Measurements from ENCODE around the gene BRF1. TPM values are rescaled to one million over a fixed set of nuclear protein-coding genes. Genes with fewer than 3 reads are reported as not detected.

Gene BRF1
- total RNA-seq, 4 donors from 2014 or later: 77.6 to 114 (median 99.5) TPM

DNA sequence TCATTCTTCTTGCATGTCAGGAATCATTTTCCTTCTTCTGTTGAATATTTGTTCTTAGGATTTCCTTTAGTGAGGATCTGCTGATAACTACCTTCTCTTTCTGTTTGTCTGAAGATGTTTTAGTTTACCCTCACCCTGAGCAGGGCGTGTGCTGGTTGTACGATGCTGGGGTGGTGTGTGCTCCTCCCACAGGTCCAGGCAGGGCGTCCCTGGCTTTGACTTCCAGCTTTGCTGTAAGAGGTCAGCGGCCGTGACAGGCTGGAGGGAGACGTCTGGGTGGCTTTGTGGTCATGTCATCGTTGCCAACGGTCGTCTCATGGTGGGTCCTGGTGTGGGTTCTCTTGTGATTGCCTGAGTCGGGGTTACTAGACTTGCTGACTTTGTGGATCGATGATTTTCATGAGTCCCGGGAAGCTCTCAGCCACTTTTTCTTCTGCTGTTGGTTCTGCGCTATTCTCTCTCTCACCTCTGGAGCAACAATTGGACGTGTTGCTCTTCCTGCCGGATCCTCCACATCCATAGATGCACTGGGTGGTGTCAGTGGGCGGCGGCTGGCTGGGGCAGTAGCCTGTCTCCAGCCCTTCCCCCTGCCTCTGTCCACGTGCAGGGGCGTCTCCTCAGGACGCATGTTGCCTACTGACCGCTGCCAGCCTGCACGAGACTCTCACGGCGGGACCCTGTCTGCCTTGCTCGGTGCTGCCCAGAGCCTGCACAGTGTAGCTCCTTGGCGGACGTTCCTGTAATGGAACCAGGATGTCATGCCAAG, 22.2 kb upstream of the BRF1 start:
- 67 to 73% methylated on average over 17 to 27 of the region's 27 CpGs for WGBS, 2 donors
- Histone ChIP-seq H3K27ac (peak overlapping the region in 2 of 4 donors; percentile 13 to 38), H3K36me3 (no peaks in the 10 kb centered on the region), H3K4me1 (peaks cover 0 to 53% (median 12%) of the 10 kb centered on the region in 4 donors), H3K4me3 (no peak overlapping the region), H3K9me3 (no peaks in the 10 kb centered on the region), H3K27me3 (no peaks in the 10 kb centered on the region)
- no peak for DNase-seq (ENCODE audit: low spot score in 2 of 2)
- TF ChIP-seq, protein P1, sequence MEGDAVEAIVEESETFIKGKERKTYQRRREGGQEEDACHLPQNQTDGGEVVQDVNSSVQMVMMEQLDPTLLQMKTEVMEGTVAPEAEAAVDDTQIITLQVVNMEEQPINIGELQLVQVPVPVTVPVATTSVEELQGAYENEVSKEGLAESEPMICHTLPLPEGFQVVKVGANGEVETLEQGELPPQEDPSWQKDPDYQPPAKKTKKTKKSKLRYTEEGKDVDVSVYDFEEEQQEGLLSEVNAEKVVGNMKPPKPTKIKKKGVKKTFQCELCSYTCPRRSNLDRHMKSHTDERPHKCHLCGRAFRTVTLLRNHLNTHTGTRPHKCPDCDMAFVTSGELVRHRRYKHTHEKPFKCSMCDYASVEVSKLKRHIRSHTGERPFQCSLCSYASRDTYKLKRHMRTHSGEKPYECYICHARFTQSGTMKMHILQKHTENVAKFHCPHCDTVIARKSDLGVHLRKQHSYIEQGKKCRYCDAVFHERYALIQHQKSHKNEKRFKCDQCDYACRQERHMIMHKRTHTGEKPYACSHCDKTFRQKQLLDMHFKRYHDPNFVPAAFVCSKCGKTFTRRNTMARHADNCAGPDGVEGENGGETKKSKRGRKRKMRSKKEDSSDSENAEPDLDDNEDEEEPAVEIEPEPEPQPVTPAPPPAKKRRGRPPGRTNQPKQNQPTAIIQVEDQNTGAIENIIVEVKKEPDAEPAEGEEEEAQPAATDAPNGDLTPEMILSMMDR (IDR thresholded peaks at IDR 0.05): no peak
- TF ChIP-seq POLR2A (IDR thresholded peaks at IDR 0.05): no peak
- TF ChIP-seq EP300 (IDR thresholded peaks at IDR 0.05): no peak

DNA sequence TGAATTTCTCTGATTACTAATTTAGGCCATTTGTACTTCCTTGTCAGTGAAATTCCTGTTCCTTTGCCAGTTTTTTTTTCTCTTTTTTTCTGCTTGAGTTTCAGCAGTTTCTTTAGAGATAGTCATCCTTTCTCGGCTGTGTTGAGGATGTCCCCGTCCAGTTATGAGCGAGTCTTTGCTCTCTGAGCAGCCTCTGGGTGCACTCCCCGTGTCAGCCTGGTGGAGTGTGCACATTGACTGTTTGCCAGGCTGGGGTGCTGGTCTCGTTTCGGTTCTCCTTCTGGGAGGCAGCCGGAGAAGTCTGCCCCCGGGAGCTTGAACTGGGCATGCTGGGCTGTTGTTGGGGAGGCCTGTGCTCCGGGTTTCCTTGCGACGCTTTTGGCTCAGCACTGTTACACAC, 16.7 kb upstream of the BRF1 start:
- H3K4me1 ChIP-seq: peaks cover 0 to 44% (median 30%) of the 10 kb centered on the region in 4 donors

DNA sequence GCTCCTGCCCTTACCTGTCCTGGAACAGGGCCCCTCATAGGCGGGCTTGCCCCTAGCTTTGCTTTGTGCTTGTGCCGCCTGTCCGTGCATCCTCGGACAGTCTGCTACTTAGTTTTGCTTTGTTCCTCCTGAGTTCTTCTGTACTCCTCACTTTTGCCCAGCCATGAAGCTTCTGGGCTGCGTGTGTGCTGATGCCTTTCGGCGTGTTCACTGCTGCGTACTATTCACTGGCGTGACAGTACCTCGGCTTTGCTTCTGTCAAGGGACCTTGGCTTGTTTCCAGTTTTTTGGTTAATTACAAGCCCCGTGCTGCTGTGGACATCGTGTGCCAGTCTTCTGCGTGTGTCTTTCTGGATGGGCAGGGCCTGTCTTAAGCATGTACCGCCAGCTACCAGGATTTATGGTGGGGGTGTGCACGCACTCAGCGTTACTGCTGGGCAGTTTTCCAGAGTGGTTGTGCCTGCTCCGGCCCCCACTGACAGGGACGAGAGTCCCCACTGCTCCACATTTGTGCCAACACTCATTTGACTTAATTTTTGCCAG, 16.2 kb upstream of the BRF1 start:
- Histone ChIP-seq H3K27ac (peak overlapping the region in 3 of 4 donors; percentile 25 to 88 (median 88)), H3K4me1 (peaks cover 0 to 44% (median 30%) of the 10 kb centered on the region in 4 donors), H3K4me3 (peak overlapping the region in 1 of 4 donors; percentile 72), H3K36me3 (no peaks in the 10 kb centered on the region), H3K27me3 (no peaks in the 10 kb centered on the region), H3K9me3 (no peaks in the 10 kb centered on the region)
- 48 to 54% methylated on average over 18 of the region's 18 CpGs for WGBS, 2 donors
- no peak for DNase-seq (ENCODE audit: low spot score in 2 of 2)
- no peak for TF ChIP-seq POLR2A (IDR thresholded peaks at IDR 0.05)

More for the DNA sequence above, 16.7 kb upstream of the BRF1 start:
- no peak for TF ChIP-seq EP300 (IDR thresholded peaks at IDR 0.05)
- TF ChIP-seq, protein P1 (IDR thresholded peaks at IDR 0.05): peak in 1 of 5 experiments; percentile 18
- TF ChIP-seq POLR2A (IDR thresholded peaks at IDR 0.05): no peak
- Histone ChIP-seq H3K4me3 (peak overlapping the region in 1 of 4 donors; percentile 72), H3K36me3 (no peaks in the 10 kb centered on the region), H3K9me3 (no peaks in the 10 kb centered on the region), H3K27ac (peak overlapping the region in 3 of 4 donors; percentile 25 to 88 (median 85)), H3K27me3 (no peaks in the 10 kb centered on the region)
- no peak for DNase-seq (ENCODE audit: low spot score in 2 of 2)
- 30 to 31% methylated on average over 11 of the region's 11 CpGs for WGBS, 2 donors

DNA sequence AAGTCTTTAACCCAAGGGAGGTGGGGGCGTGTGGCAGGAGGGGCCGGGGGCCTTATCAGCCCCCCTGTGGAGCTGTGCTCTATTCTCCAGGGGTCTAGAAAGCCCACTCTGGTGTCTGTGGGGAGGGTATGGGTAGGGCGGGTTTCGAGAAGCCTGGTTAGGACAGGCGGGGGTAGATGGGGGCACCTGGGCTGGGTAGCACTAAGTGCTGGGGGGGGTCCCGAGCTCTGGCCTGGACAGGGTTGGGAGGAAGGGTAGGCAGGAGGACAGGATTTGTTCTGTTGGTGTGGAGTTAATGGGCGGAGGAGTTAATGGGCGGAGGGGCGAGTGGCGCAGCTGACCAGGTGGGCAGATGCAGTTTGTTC, 15.8 kb upstream of the BRF1 start:
- no peaks in the 10 kb centered on the region for H3K9me3 ChIP-seq
- TF ChIP-seq, protein P1 (IDR thresholded peaks at IDR 0.05): no peak
- no peak for TF ChIP-seq EP300 (IDR thresholded peaks at IDR 0.05)
- TF ChIP-seq POLR2A (IDR thresholded peaks at IDR 0.05): no peak
- H3K4me1 ChIP-seq: peaks cover 0 to 44% (median 30%) of the 10 kb centered on the region in 4 donors
- no peak for DNase-seq (ENCODE audit: low spot score in 2 of 2)
- 73 to 91% methylated on average over 8 to 10 of the region's 10 CpGs for WGBS, 2 donors
- H3K4me3 ChIP-seq: peak overlapping the region in 3 of 4 donors; percentile 60 to 83 (median 72)
- no peaks in the 10 kb centered on the region for H3K27me3 ChIP-seq
- peak overlapping the region in 3 of 4 donors; percentile 72 to 88 (median 88) for H3K27ac ChIP-seq
- H3K36me3 ChIP-seq: no peaks in the 10 kb centered on the region

DNA sequence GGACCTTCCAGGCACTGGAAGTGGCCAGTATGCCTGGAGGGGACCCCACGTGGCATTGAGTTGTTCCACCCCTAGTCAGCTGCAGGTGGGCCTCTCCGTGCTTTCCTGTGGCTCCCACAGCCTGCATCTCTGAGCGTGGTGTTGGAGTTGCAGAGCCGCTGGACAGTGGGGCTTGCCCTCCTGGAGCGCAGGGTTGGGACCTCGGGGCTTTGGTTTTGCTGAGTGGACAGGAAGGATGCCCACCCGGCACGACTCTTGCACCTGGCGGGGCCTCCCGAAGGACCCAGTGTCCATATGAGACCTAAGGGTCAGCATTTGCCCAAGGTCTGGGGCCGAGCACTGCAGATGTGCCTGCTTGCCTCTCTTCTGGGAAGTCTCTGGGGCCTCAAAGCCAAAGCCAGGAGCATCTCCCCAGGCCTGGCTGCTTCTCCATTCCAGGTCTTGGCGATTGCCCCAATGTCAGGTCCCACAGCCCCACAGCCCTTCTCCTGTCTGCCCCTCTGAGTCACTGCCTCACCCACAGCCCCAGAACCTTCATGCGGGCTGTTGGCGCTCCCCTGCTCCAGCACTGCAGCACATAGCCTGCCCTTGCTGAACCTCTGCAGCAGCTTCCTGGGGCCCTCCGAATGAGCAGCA, 15.3 kb upstream of the BRF1 start:
- Histone ChIP-seq H3K4me3 (peak overlapping the region; percentile 60 to 83 (median 70)), H3K27me3 (no peaks in the 10 kb centered on the region), H3K4me1 (peaks cover 0 to 44% (median 30%) of the 10 kb centered on the region in 4 donors)

More for the DNA sequence above, 15.3 kb upstream of the BRF1 start:
- Histone ChIP-seq H3K27ac (peak overlapping the region; percentile 35 to 88 (median 80)), H3K9me3 (no peaks in the 10 kb centered on the region), H3K36me3 (no peaks in the 10 kb centered on the region)
- 37 to 42% methylated on average over 6 to 14 of the region's 15 CpGs for WGBS, 2 donors
- TF ChIP-seq, protein P1 (IDR thresholded peaks at IDR 0.05): no peak
- TF ChIP-seq POLR2A (IDR thresholded peaks at IDR 0.05): no peak
- TF ChIP-seq EP300 (IDR thresholded peaks at IDR 0.05): no peak
- DNase-seq (ENCODE audit: low spot score in 2 of 2): no peak
